HepG2 (cell line): ENCODE measurements around the gene EIF6. TPM values are rescaled to one million over a fixed set of nuclear protein-coding genes. Genes with fewer than 3 reads are reported as not detected.

Experiments
- AKAP8 ChIP-seq: sonication (generic); formaldehyde crosslinking; IDR thresholded peaks from 2 replicates; pipeline ENCODE4 v1.5.1; 2020; ENCODE audit warnings: mild to moderate bottlenecking, missing genetic modification reagents
- ATF7 ChIP-seq, 2 experiments: fragments of 450-650 bp in 1 of 2; sonication (generic) in 1 of 2; formaldehyde crosslinking in 1 of 2; IDR thresholded peaks; 2 replicates each; pipeline versions ENCODE4 v1.4.0 to v1.6.1; 2016 to 2020; ENCODE audit warnings: antibody characterized with exemption in 1 of 2, mild to moderate bottlenecking in 1 of 2, missing genetic modification reagents in 1 of 2
- BHLHE40 ChIP-seq: IDR thresholded peaks from 2 replicates; pipeline ENCODE4 v1.6.1; 2011; ENCODE audit warnings: low read length, improper control_type of control experiment
- DNMT3B ChIP-seq: conservative IDR thresholded peaks from 2 replicates; pipeline ENCODE4 v1.6.1; 2016; ENCODE audit warnings: missing biosample characterization, control low read depth
- GTF2F1 ChIP-seq: fragments of 150-350 bp; IDR thresholded peaks from 2 replicates; pipeline ENCODE4 v1.6.1; 2014; ENCODE audit warnings: low read length
- KLF16 ChIP-seq, 2 experiments: sonication (generic) in 1 of 2; formaldehyde crosslinking in 1 of 2; IDR thresholded peaks; 2 replicates each; pipeline versions ENCODE4 v1.6.1 to v1.8.0; 2016 to 2023; ENCODE audit warnings: missing genetic modification reagents in 2 of 2, missing compliant biosample characterization in 1 of 2
- MAFK ChIP-seq, 2 experiments: IDR thresholded peaks in 1 of 2; conservative IDR thresholded peaks in 1 of 2; 2 replicates each; pipeline ENCODE4 v1.6.1; 2011; ENCODE audit warnings: improper control_type of control experiment in 2 of 2, low read length in 2 of 2
- MBD4 ChIP-seq: IDR thresholded peaks from 2 replicates; pipeline ENCODE4 v1.6.1; 2012; ENCODE audit warnings: low read length, inconsistent platforms, borderline replicate concordance
- MTF1 ChIP-seq: sonication (generic); formaldehyde crosslinking; IDR thresholded peaks from 2 replicates; pipeline ENCODE4 v1.5.0; 2020; ENCODE audit warnings: missing genetic modification reagents
- NFKBIZ ChIP-seq: IDR thresholded peaks from 2 replicates; pipeline ENCODE4 v1.6.1; 2018; ENCODE audit warnings: missing genetic modification reagents, missing compliant biosample characterization
- PHB2 ChIP-seq: fragments of 450-650 bp; IDR thresholded peaks from 2 replicates; pipeline ENCODE4 v1.6.1; 2018; ENCODE audit not compliant: partially characterized antibody
- PHF21A ChIP-seq: sonication (generic); formaldehyde crosslinking; IDR thresholded peaks from 2 replicates; pipeline ENCODE4 v1.5.0; 2020; ENCODE audit warnings: mild to moderate bottlenecking, missing genetic modification reagents
- PPARG ChIP-seq: conservative IDR thresholded peaks from 2 replicates; pipeline ENCODE4 v1.6.1; 2016; ENCODE audit warnings: missing biosample characterization, missing genetic modification reagents
- SPEN ChIP-seq: sonication (generic); formaldehyde crosslinking; IDR thresholded peaks from 2 replicates; pipeline ENCODE4 v1.5.1; 2020; ENCODE audit warnings: low read depth, mild to moderate bottlenecking, missing genetic modification reagents
- SRSF4 ChIP-seq: fragments of 200-400 bp; formaldehyde crosslinking; IDR thresholded peaks from one replicate; pipeline ENCODE4 v1.6.1; 2018; ENCODE audit warnings: mild to moderate bottlenecking, low read depth, low read length, moderate library complexity; ENCODE audit not compliant: poor library complexity, severe bottlenecking
- ZNF431 ChIP-seq: sonication (generic); formaldehyde crosslinking; IDR thresholded peaks from 2 replicates; pipeline ENCODE4 v1.9.0; 2022; ENCODE audit warnings: missing genetic modification reagents, low read depth, mild to moderate bottlenecking, borderline replicate concordance
- ZNF546 ChIP-seq: sonication (generic); formaldehyde crosslinking; conservative IDR thresholded peaks from 2 replicates; pipeline ENCODE4 v1.8.1; 2023; ENCODE audit warnings: mild to moderate bottlenecking, missing genetic modification reagents
- ZNF577 ChIP-seq: sonication (generic); formaldehyde crosslinking; IDR thresholded peaks from 2 replicates; pipeline ENCODE4 v1.4.0; 2020; ENCODE audit warnings: mild to moderate bottlenecking, low read depth, missing genetic modification reagents, borderline replicate concordance
- ZNF652 ChIP-seq: IDR thresholded peaks from 2 replicates; pipeline ENCODE4 v1.6.1; 2016; ENCODE audit warnings: low read depth, borderline replicate concordance
- ZSCAN20 ChIP-seq: sonication (generic); formaldehyde crosslinking; IDR thresholded peaks from 2 replicates; pipeline ENCODE4 v1.4.0; 2020; ENCODE audit warnings: missing genetic modification reagents, mild to moderate bottlenecking, borderline replicate concordance
- polyA plus RNA-seq, 8 experiments: library from polyadenylated mRNA; depleted of rRNA in 3 of 8; stranded (reverse) in 7 of 8; unstranded in 1 of 8; fragments of >200 nt; fragmentation: Illumina TruSeq in 4 of 8; extraction: Trizol in 4 of 8; gene quantifications; 2 replicates each; pipeline versions ENCODE4 v1.2.1 to v1.2.3, GENCODE V29; 2011 to 2016; ENCODE audit warnings: low read depth in 4 of 8, missing spikeins in 1 of 8, mixed read lengths in 1 of 8; ENCODE audit not compliant: insufficient read depth in 1 of 8
- total RNA-seq, 5 experiments: library from RNA; depleted of rRNA; stranded (reverse); fragments of >200 nt; fragmentation: Illumina TruSeq; extraction: Trizol; gene quantifications; 2 replicates each; pipeline ENCODE4 v1.2.3, GENCODE V29; 2016; ENCODE audit warnings: low read depth in 1 of 5
- TF ChIP-seq, protein P1 (sequence below): sonication (generic); formaldehyde crosslinking; IDR thresholded peaks from 2 replicates; pipeline ENCODE4 v1.5.1; 2020; ENCODE audit warnings: mild to moderate bottlenecking, missing genetic modification reagents
- TF ChIP-seq, protein P2 (sequence below): sonication (generic); formaldehyde crosslinking; IDR thresholded peaks from 2 replicates; pipeline ENCODE4 v1.4.0; 2020; ENCODE audit warnings: mild to moderate bottlenecking, missing genetic modification reagents
- TF ChIP-seq, protein P3 (sequence below): sonication (generic); formaldehyde crosslinking; IDR thresholded peaks from 2 replicates; pipeline ENCODE4 v1.4.0; 2020; ENCODE audit warnings: missing genetic modification reagents

The EIF6 gene
- total and polyA plus RNA-seq, 2 of the 13 experiments (the other 11 are each of a cell fraction or from before 2014, with no cell fraction given), result 462 to 466 TPM

DNA sequence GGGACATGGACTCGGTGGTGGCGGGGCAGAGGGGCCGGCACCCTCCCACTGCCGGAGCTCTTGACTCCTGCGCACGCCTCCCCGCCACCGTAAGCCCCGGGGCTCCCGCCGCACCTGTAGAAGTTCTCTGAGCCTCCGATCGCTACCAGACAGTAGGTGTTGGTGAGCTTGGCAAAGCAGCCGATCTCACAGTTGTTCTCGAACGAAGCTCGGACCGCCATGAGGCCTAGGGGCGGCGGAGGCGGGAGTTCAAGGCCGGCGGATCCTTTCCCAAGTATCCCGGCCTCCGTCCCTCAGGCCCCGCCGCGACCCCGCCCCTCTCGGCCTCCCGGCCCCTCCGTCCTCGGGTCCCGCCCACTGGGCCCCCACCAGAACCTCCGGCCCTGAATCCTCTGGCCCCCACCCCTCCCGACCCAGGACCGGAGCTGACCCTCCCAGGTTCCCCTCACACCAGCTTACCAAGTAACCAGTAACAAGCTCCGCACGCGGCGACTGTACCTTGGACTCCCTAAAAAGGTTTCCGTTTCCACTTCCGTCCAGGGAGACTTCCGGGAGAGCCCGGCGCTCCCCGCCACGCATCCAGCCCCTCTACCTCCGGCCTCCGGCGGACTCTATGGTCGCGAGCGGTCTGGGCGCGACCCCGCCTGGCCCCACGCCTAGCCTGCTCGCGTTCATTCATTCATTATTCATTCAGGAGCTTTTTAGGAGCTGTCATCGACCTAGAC is at the start of gene EIF6 (continued):
- TF ChIP-seq, protein P1, sequence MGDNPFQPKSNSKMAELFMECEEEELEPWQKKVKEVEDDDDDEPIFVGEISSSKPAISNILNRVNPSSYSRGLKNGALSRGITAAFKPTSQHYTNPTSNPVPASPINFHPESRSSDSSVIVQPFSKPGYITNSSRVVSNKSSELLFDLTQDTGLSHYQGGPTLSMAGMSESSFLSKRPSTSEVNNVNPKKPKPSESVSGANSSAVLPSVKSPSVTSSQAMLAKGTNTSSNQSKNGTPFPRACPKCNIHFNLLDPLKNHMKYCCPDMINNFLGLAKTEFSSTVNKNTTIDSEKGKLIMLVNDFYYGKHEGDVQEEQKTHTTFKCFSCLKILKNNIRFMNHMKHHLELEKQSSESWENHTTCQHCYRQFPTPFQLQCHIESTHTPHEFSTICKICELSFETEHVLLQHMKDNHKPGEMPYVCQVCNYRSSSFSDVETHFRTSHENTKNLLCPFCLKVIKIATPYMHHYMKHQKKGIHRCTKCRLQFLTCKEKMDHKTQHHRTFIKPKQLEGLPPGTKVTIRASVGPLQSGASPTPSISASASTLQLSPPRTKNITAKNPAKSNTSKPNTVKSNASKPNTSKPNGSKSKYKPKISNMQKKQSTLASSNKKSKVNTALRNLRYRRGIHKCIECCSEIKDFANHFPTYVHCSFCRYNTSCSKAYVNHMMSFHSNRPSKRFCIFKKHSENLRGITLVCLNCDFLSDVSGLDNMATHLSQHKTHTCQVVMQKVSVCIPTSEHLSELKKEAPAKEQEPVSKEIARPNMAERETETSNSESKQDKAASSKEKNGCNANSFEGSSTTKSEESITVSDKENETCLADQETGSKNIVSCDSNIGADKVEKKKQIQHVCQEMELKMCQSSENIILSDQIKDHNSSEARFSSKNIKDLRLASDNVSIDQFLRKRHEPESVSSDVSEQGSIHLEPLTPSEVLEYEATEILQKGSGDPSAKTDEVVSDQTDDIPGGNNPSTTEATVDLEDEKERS (CRISPR knock-in tag), result peak; percentile 94; the same call in 1 of the 2 replicates
- TF ChIP-seq, protein P2, sequence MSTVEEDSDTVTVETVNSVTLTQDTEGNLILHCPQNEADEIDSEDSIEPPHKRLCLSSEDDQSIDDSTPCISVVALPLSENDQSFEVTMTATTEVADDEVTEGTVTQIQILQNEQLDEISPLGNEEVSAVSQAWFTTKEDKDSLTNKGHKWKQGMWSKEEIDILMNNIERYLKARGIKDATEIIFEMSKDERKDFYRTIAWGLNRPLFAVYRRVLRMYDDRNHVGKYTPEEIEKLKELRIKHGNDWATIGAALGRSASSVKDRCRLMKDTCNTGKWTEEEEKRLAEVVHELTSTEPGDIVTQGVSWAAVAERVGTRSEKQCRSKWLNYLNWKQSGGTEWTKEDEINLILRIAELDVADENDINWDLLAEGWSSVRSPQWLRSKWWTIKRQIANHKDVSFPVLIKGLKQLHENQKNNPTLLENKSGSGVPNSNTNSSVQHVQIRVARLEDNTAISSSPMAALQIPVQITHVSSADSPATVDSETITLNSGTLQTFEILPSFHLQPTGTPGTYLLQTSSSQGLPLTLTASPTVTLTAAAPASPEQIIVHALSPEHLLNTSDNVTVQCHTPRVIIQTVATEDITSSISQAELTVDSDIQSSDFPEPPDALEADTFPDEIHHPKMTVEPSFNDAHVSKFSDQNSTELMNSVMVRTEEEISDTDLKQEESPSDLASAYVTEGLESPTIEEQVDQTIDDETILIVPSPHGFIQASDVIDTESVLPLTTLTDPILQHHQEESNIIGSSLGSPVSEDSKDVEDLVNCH, result 0 out of 2 replicates have a peak, but pooled peaks have one; percentile 5
- TF ChIP-seq, protein P3, sequence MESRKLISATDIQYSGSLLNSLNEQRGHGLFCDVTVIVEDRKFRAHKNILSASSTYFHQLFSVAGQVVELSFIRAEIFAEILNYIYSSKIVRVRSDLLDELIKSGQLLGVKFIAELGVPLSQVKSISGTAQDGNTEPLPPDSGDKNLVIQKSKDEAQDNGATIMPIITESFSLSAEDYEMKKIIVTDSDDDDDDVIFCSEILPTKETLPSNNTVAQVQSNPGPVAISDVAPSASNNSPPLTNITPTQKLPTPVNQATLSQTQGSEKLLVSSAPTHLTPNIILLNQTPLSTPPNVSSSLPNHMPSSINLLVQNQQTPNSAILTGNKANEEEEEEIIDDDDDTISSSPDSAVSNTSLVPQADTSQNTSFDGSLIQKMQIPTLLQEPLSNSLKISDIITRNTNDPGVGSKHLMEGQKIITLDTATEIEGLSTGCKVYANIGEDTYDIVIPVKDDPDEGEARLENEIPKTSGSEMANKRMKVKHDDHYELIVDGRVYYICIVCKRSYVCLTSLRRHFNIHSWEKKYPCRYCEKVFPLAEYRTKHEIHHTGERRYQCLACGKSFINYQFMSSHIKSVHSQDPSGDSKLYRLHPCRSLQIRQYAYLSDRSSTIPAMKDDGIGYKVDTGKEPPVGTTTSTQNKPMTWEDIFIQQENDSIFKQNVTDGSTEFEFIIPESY (CRISPR knock-in tag), result peak; percentile 24; the same call in 1 of the 2 replicates
- TF ChIP-seq PPARG (CRISPR knock-in tag) (peak; percentile 79), GTF2F1 (peak; percentile 84), PHF21A (CRISPR knock-in tag) (peak; percentile 90; the same call in 1 of the 2 replicates), KLF16 (CRISPR knock-in tag; IDR thresholded peaks at IDR 0.05) (peak; percentile 73 to 95; a peak in 3 of 4 replicates), MTF1 (CRISPR knock-in tag) (no peak), ZNF431 (peak; percentile 85), DNMT3B (CRISPR knock-in tag) (peak; percentile 89), NFKBIZ (peak; percentile 75; the same call in 1 of the 2 replicates), ZNF652 (CRISPR knock-in tag) (peak; percentile 53; the same call in 1 of the 2 replicates), ZSCAN20 (CRISPR knock-in tag) (no peak), BHLHE40 (peak; percentile 84), PHB2 (no peak), MBD4 (no peak), AKAP8 (CRISPR knock-in tag) (peak; percentile 83), SPEN (CRISPR knock-in tag) (peak; percentile 98), SRSF4 (no peak), ZNF577 (CRISPR knock-in tag) (no peak), MAFK (conservative IDR thresholded peaks at IDR 0.05 in 1 of 2, IDR thresholded peaks at IDR 0.05 in 1 of 2; ENCODE audit: low read length in 2 of 2) (no peak), ZNF546 (CRISPR knock-in tag) (peak; percentile 80; the same call in 1 of the 2 replicates), ATF7 (IDR thresholded peaks at IDR 0.05) (no peak), ATF7 (CRISPR knock-in tag; IDR thresholded peaks at IDR 0.05) (no peak)
